HepG2 (cell line): ENCODE measurements around the gene ARL3. TPM values are rescaled to one million over a fixed set of nuclear protein-coding genes. Genes with fewer than 3 reads are reported as not detected.

Experiments
- ATF3 ChIP-seq: sonication (generic); formaldehyde crosslinking; IDR thresholded peaks from 2 replicates; pipeline ENCODE4 v1.4.0; 2020; ENCODE audit warnings: missing genetic modification reagents
- CEBPZ ChIP-seq: IDR thresholded peaks from 2 replicates; pipeline ENCODE4 v1.6.1; 2012; ENCODE audit warnings: low read length, improper control_type of control experiment
- CENPX ChIP-seq: sonication (generic); formaldehyde crosslinking; IDR thresholded peaks from 2 replicates; pipeline ENCODE4 v1.9.0; 2021; ENCODE audit warnings: mild to moderate bottlenecking, missing genetic modification reagents, moderate library complexity
- GABPA ChIP-seq, 2 experiments: IDR thresholded peaks; 2 replicates each; pipeline ENCODE4 v1.6.1; 2011 to 2016; ENCODE audit warnings: low read depth in 2 of 2, low read length in 1 of 2, missing biosample characterization in 1 of 2, missing genetic modification characterization in 1 of 2
- GATA4 ChIP-seq: sonication (generic); IDR thresholded peaks from 2 replicates; pipeline ENCODE4 v1.6.1; 2016; ENCODE audit warnings: antibody characterized with exemption, low read depth, borderline replicate concordance
- GMEB2 ChIP-seq: IDR thresholded peaks from 2 replicates; pipeline ENCODE4 v1.6.1; 2016; ENCODE audit warnings: missing biosample characterization, missing genetic modification reagents, low read depth
- HOXA9 ChIP-seq: sonication (generic); formaldehyde crosslinking; IDR thresholded peaks from 2 replicates; pipeline ENCODE4 v1.8.1; 2022; ENCODE audit warnings: missing genetic modification reagents, mild to moderate bottlenecking, moderate library complexity, borderline replicate concordance
- IRF2 ChIP-seq: IDR thresholded peaks from 2 replicates; pipeline ENCODE4 v1.6.1; 2018; ENCODE audit warnings: missing genetic modification reagents, missing compliant biosample characterization
- KLF9 ChIP-seq: IDR thresholded peaks from 2 replicates; pipeline ENCODE4 v1.6.1; 2016; ENCODE audit warnings: low read depth
- PLRG1 ChIP-seq: fragments of 450-650 bp; conservative IDR thresholded peaks from 2 replicates; pipeline ENCODE4 v1.6.1; 2016
- POGK ChIP-seq: sonication (generic); formaldehyde crosslinking; conservative IDR thresholded peaks from 2 replicates; pipeline ENCODE4 v1.8.0; 2022; ENCODE audit warnings: mild to moderate bottlenecking, moderate library complexity, missing genetic modification reagents
- STAG1 ChIP-seq: sonication (generic); formaldehyde crosslinking; IDR thresholded peaks from 2 replicates; pipeline ENCODE4 v1.4.0; 2020; ENCODE audit warnings: missing genetic modification reagents
- TFAP4 ChIP-seq: sonication (generic); IDR thresholded peaks from 2 replicates; pipeline ENCODE4 v1.6.1; 2016; ENCODE audit warnings: low read depth, borderline replicate concordance
- ZKSCAN5 ChIP-seq: sonication (generic); formaldehyde crosslinking; IDR thresholded peaks from 2 replicates; pipeline ENCODE4 v1.5.1; 2020; ENCODE audit warnings: mild to moderate bottlenecking, missing genetic modification reagents
- ZNF160 ChIP-seq: sonication (generic); formaldehyde crosslinking; IDR thresholded peaks from 2 replicates; pipeline ENCODE4 v1.8.0; 2022; ENCODE audit warnings: mild to moderate bottlenecking, inconsistent platforms, missing genetic modification reagents
- ZNF180 ChIP-seq: sonication (generic); formaldehyde crosslinking; IDR thresholded peaks from 2 replicates; pipeline ENCODE4 v1.4.0; 2020; ENCODE audit warnings: low read depth, missing genetic modification reagents, borderline replicate concordance
- ZNF34 ChIP-seq: sonication (generic); formaldehyde crosslinking; IDR thresholded peaks from 2 replicates; pipeline ENCODE4 v1.4.0; 2020; ENCODE audit warnings: mild to moderate bottlenecking, missing genetic modification reagents, borderline replicate concordance
- ZNF441 ChIP-seq: sonication (generic); formaldehyde crosslinking; IDR thresholded peaks from 2 replicates; pipeline ENCODE4 v1.7.0; 2021; ENCODE audit warnings: missing genetic modification reagents, borderline replicate concordance
- ZNF614 ChIP-seq: IDR thresholded peaks from 2 replicates; pipeline ENCODE4 v1.6.1; 2018; ENCODE audit warnings: missing biosample characterization, missing genetic modification reagents, inconsistent platforms, borderline replicate concordance
- ZSCAN20 ChIP-seq: sonication (generic); formaldehyde crosslinking; IDR thresholded peaks from 2 replicates; pipeline ENCODE4 v1.4.0; 2020; ENCODE audit warnings: missing genetic modification reagents, mild to moderate bottlenecking, borderline replicate concordance
- polyA plus RNA-seq, 8 experiments: library from polyadenylated mRNA; depleted of rRNA in 3 of 8; stranded (reverse) in 7 of 8; unstranded in 1 of 8; fragments of >200 nt; fragmentation: Illumina TruSeq in 4 of 8; extraction: Trizol in 4 of 8; gene quantifications; 2 replicates each; pipeline versions ENCODE4 v1.2.1 to v1.2.3, GENCODE V29; 2011 to 2016; ENCODE audit warnings: low read depth in 4 of 8, missing spikeins in 1 of 8, mixed read lengths in 1 of 8; ENCODE audit not compliant: insufficient read depth in 1 of 8
- total RNA-seq, 5 experiments: library from RNA; depleted of rRNA; stranded (reverse); fragments of >200 nt; fragmentation: Illumina TruSeq; extraction: Trizol; gene quantifications; 2 replicates each; pipeline ENCODE4 v1.2.3, GENCODE V29; 2016; ENCODE audit warnings: low read depth in 1 of 5

The ARL3 gene
- total and polyA plus RNA-seq, 2 of the 13 experiments (the other 11 are each of a cell fraction or from before 2014, with no cell fraction given), result 5.2 to 6.6 TPM

- no peak; the same call in 1 of the 2 replicates for TF ChIP-seq ZNF34 (CRISPR knock-in tag)
- TF ChIP-seq ZNF160, result no peak
- no peak for TF ChIP-seq GATA4
- TF ChIP-seq CEBPZ, result no peak
- peak; percentile 94 for TF ChIP-seq TFAP4
- TF ChIP-seq ZNF441 (CRISPR knock-in tag), result 0 out of 2 replicates have a peak, but pooled peaks have one; percentile 28
- TF ChIP-seq STAG1 (CRISPR knock-in tag), result no peak
- TF ChIP-seq KLF9 (CRISPR knock-in tag), result no peak
- no peak for TF ChIP-seq ZNF614
- TF ChIP-seq ATF3 (CRISPR knock-in tag), result no peak
- TF ChIP-seq PLRG1, result no peak
- TF ChIP-seq POGK (CRISPR knock-in tag), result no peak
- TF ChIP-seq ZSCAN20, result no peak
- no peak for TF ChIP-seq ZKSCAN5 (CRISPR knock-in tag)
- no peak for TF ChIP-seq GMEB2 (CRISPR knock-in tag)
- no peak for TF ChIP-seq GABPA (IDR thresholded peaks at IDR 0.05; ENCODE audit: low read depth, low read length)
- TF ChIP-seq GABPA (CRISPR knock-in tag; IDR thresholded peaks at IDR 0.05; ENCODE audit: low read depth), result peak; percentile 58; the same call in 1 of the 2 replicates
- no peak for TF ChIP-seq CENPX (CRISPR knock-in tag)
- TF ChIP-seq ZNF180 (CRISPR knock-in tag), result 0 out of 2 replicates have a peak, but pooled peaks have one; percentile 66
- no peak for TF ChIP-seq IRF2 (CRISPR knock-in tag)
- TF ChIP-seq HOXA9 (CRISPR knock-in tag), result no peak; the same call in 1 of the 2 replicates
These were observed 68.8 kb downstream of the ARL3 start (continued) for GRCh38 chr10:102645388-102645740.
